ENCODE data around the gene TYW3.
"Not testable (repeated sequence)": the region's sequence is repeated elsewhere in the genome, so short reads cannot be mapped to it uniquely, and the experiment has no call there.

Gene TYW3

GRCh38 chr1:74733604-74734484 is 892 bp downstream of the TYW3 start:
- H3K27ac ChIP-seq = peak overlapping the region; percentile 86
- peak; percentile 48 for DNase-seq
- peak; percentile 56 for TF ChIP-seq CTCF (IDR thresholded peaks at IDR 0.05; ENCODE audit: low read depth, low read length)
- no peaks in the 10 kb centered on the region for H3K27me3 ChIP-seq (ENCODE audit: insufficient read depth, low read depth, severe bottlenecking)
- H3K9me3 ChIP-seq (ENCODE audit: severe bottlenecking) = no peaks in the 10 kb centered on the region
- peak overlapping the region; percentile 95 for H3K4me3 ChIP-seq (ENCODE audit: low read depth, low read length)
- peaks cover 10% of the 10 kb centered on the region for H3K36me3 ChIP-seq

- Histone ChIP-seq H3K36me3 (peaks cover 23% of the 10 kb centered on the region), H3K4me3 (ENCODE audit: low read depth, low read length) (no peak overlapping the region), H3K27me3 (ENCODE audit: insufficient read depth, low read depth, severe bottlenecking) (no peaks in the 10 kb centered on the region), H3K27ac (no peak overlapping the region), H3K9me3 (ENCODE audit: severe bottlenecking) (peaks cover 2% of the 10 kb centered on the region)
- DNase-seq = no peak
- no peak for TF ChIP-seq CTCF (IDR thresholded peaks at IDR 0.05; ENCODE audit: low read depth, low read length)
These were observed 4.4 kb downstream of the TYW3 start for GRCh38 chr1:74737333-74737732.

- H3K36me3 ChIP-seq = peaks cover 18% of the 10 kb centered on the region
- not testable (repeated sequence) for DNase-seq; H3K4me3 ChIP-seq (ENCODE audit: low read depth, low read length); H3K9me3 ChIP-seq (ENCODE audit: severe bottlenecking); H3K27ac ChIP-seq; H3K27me3 ChIP-seq (ENCODE audit: insufficient read depth, low read depth, severe bottlenecking)
These were observed 7.5 kb downstream of the TYW3 start for GRCh38 chr1:74740307-74740980.

- H3K4me3 ChIP-seq (ENCODE audit: low read depth, low read length); DNase-seq; H3K27ac ChIP-seq; H3K9me3 ChIP-seq (ENCODE audit: severe bottlenecking); H3K36me3 ChIP-seq; H3K27me3 ChIP-seq (ENCODE audit: insufficient read depth, low read depth, severe bottlenecking): not testable (repeated sequence)
These were observed 12.3 kb downstream of the TYW3 start for GRCh38 chr1:74745247-74745646.

- Histone ChIP-seq H3K36me3 (peaks cover 16% of the 10 kb centered on the region), H3K27me3 (ENCODE audit: insufficient read depth, low read depth, severe bottlenecking) (no peaks in the 10 kb centered on the region), H3K9me3 (ENCODE audit: severe bottlenecking) (no peaks in the 10 kb centered on the region), H3K27ac (no peak overlapping the region), H3K4me3 (ENCODE audit: low read depth, low read length) (no peak overlapping the region)
- no peak for DNase-seq
- no peak for TF ChIP-seq CTCF (IDR thresholded peaks at IDR 0.05; ENCODE audit: low read depth, low read length)
These were observed 16.0 kb downstream of the TYW3 start for GRCh38 chr1:74748960-74749359.

- peaks cover 21% of the 10 kb centered on the region for H3K36me3 ChIP-seq
These were observed 20.2 kb downstream of the TYW3 start for GRCh38 chr1:74753104-74753503.

More at GRCh38 chr1:74753104-74753503, 20.2 kb downstream of the TYW3 start:
- no peak for DNase-seq
- Histone ChIP-seq H3K4me3 (ENCODE audit: low read depth, low read length) (no peak overlapping the region), H3K27me3 (ENCODE audit: insufficient read depth, low read depth, severe bottlenecking) (no peaks in the 10 kb centered on the region), H3K27ac (no peak overlapping the region), H3K9me3 (ENCODE audit: severe bottlenecking) (no peaks in the 10 kb centered on the region)
- no peak for TF ChIP-seq CTCF (IDR thresholded peaks at IDR 0.05; ENCODE audit: low read depth, low read length)

Data from WERI-Rb-1 (cell line).